Hepatic stellate cell (primary cell): Measurements from ENCODE around the gene RPUSD4.

Experiments used
- DNase-seq: peaks from one replicate; pipeline ENCODE4 v3.0.0; 2011; ENCODE audit warnings: low spot score

Gene RPUSD4

GRCh38 chr11:126212089-126212660 is 725 bp upstream of the RPUSD4 start:
- DNase-seq = peak; percentile 51

DNA sequence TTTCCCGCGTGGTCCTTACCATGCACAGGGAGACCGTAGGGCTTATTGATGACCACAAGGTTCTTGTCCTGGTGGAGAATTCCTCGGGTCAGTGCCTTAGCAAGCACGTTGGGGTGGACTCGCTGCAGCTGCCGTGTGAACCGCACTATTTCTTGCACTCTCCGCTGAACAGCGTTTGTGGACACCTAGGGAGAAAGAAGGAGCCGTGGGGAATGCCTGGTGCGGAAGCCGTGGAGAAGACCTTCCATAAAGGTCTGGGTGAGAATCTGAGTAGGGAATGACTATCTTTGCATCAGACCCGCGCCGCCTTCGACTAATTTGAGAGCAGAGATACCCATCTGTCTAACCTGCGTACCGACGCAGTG is 597 bp downstream of the RPUSD4 start:
- no peak for DNase-seq

DNA sequence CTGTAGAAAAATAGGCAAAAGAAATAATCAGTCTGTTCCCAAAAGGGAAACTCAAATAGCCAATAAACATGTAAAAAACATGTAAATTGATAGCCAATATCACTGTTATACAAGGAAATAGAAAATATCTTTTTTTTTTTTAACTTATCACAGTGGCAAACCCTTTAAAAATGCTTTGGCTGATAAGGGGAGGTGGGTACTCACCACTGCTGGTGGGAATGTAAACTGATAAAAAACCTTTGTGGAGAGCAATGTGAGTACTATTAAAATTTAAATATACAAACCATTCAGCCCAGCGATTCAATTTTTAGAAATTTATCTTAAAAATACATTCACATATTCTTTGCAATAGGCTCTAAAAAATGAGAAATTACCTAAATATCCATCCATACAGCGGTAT is 3.6 kb downstream of the RPUSD4 start:
- DNase-seq = no peak

GRCh38 chr11:126205359-126205758 is 6.1 kb downstream of the RPUSD4 start:
- no peak for DNase-seq

DNA sequence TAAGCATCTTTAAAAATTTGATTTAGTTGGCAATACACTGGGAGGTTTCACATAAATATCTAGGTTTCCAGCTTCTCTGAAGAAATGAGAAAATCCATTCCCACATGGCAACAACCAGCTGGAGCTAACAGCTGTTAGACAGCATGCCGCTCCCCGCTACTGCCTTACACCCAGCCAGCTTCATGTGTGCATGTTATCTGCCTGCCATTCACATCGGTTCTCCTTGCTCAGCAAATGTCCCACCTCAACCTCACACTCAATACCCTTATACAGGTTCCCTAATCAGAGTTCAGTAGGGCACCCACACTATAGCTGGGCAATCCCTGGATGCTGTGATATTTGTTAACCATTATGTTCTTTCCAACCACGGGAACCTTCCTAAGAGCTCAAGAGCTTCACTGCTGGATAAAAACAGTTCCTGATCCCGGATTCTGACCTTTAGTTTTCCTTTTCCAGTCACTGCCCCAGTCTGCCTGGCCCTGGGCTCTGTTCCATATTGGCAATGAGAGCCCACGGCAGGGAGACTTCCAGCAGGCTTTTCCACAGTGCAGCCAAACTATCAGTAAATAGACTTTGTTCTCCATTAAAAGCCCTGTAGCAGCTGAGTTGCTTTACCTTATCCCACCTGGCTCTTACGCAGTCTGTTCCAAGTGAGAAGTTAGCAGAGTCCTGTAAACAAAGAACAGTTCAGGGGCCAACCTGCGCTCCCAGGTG is 8.6 kb downstream of the RPUSD4 start:
- no peak for DNase-seq

GRCh38 chr11:126198648-126199047 is 12.8 kb downstream of the RPUSD4 start:
- no peak for DNase-seq

DNA sequence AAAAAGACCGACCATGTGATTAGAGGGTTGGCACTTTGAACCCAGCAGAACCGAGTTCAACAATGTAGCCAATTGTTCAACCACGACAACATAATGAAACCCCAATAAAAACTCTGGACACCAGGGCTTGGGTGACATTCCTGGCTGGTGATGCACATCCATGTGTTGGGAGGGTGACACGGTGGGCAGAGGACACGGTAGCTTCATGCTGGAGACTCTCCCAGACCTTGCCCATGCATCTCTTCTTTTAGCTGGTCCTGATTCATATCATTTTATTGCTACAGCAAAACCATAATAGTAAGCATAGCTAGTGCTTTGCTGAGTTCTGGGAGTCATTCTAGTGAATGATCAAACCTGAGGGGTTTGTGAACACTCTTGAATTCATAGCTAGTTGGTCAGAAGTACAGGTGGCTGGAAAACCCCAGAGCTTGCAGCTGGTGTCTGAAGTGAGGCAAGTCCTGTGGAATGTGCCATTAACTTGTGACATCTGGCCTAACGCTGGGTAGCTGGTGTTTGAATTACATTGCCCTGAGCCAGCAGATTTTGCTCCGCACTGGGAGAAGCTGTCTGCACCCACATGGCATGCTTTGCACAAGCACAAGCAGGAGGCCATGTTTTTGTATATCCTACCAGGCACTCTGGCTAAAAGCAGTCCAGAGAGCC is 14.0 kb downstream of the RPUSD4 start:
- DNase-seq = no peak

- no peak for DNase-seq
Measured at GRCh38 chr11:126195119-126195518, 16.3 kb downstream of the RPUSD4 start.

GRCh38 chr11:126194121-126194543 is 17.3 kb downstream of the RPUSD4 start:
- DNase-seq = peak; percentile 71

- no peak for DNase-seq
Measured at GRCh38 chr11:126193038-126193478, 18.4 kb downstream of the RPUSD4 start.

DNA sequence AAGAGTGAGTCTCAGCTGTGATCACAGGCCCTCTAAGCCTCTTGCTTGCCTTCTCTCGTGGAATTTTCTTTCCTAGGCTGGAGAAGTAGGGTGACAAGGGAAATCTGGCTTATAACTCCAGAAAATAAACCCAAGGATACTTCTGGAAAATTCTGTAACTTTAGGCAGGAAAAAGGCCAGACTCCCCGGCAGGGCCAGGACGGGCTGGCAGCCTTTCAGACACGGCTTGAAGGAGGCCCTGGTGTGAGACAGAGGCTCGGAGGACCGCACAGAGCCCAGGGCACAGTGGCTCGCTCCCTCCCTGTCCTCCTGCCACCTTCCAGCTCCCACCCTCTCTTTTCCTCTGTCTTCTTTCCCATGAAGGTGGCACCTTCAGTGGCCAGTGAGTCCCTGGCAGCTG is 19.1 kb downstream of the RPUSD4 start:
- no peak for DNase-seq

GRCh38 chr11:126191379-126192073 is 19.9 kb downstream of the RPUSD4 start:
- DNase-seq = no peak

DNA sequence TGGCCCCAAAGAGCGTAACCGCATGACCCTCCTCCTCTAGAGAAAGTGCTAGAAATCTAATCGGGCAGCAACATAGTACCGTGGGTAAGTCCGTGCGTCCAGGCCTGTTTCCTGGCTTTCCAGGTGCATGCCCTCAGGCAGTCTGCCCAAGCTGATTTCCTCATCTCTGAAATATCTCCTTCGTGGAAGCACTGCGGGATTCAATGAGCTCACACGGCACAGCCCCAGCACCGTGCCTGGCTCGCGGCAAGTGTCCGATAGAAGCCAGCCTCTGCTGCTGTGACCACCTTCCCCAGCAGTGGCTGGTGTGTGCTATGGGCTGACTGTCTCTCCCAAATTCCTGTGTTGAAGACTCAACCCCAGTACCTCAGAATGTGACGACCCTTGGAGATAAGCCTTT is 20.7 kb downstream of the RPUSD4 start:
- DNase-seq = no peak

DNA sequence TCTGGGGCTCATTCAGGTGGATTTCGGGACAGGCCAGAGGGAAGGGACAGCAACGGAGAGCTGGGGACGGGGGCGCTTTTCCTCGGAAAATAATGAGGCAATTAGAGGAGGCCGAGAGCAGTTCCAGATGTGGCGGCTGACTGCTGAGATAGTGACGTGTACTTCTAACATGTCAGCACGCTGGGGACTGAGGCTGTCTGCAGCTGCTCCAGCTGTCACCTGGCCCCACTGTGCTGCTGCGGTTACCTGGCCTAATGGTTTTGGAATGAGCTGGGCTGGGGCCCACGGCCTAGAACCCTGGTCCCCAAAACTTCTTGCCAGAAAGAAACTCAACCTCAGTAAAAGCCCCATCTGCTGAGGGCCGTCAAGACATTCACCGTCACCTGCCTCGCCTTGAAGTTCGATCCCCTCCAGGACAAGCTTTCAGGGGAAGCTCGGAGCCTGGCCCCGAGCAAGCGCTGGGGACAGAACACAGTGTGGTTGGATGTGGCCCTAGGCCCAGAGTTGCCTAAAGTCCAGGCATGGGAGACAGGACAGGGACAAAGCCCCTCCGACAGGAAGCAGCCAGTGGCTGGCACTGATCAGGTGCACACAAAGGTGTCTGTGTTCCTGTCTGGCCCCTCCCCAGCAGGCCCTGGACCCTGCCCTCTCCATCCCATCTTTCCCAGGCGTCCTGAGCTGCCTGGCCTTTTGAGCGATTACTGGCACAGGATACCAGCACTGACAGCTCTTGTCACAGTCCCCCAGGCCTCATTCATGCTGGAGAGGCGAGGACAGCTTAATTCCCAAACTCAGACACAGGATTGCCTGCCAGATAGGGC is 22.1 kb downstream of the RPUSD4 start:
- no peak for DNase-seq

DNA sequence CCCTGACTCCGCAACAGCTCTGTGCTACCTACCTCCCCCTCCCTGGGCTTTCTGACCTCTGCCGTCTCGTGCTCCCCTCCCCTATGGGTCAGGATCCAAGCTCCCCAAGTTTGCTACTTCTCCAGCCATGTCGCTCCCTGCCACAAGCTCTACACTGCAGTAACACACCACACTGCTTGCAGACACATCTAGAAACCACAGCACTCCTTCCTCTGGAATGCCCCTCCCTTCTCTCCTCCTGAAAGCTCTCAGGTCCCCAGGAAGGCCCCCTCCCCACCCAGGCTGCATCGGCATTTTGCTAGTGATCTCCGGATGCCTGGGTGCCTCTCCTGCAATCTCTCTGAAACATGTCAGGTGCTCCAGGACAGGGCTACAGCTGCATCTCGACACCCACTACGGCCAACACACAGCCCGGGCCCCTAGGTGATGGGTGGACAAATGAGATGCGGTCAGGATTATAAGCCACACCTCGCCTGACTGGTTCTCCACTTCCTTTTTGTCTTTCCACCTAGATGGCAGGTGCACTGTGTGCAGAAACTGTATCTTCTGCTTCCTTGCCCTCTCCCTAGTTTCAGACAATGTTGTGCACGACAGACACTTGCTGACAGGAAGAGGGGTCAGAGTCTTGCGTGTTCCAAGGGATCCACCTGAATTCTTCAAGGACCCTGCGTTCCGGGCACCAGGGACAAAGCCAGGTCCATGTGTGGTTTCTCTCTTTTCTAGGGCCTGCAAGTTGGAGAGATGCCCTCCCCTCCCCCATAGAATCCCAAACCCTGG is 22.9 kb downstream of the RPUSD4 start:
- DNase-seq = no peak

- DNase-seq = no peak
Measured at GRCh38 chr11:126186708-126187529, 24.5 kb downstream of the RPUSD4 start.

DNA sequence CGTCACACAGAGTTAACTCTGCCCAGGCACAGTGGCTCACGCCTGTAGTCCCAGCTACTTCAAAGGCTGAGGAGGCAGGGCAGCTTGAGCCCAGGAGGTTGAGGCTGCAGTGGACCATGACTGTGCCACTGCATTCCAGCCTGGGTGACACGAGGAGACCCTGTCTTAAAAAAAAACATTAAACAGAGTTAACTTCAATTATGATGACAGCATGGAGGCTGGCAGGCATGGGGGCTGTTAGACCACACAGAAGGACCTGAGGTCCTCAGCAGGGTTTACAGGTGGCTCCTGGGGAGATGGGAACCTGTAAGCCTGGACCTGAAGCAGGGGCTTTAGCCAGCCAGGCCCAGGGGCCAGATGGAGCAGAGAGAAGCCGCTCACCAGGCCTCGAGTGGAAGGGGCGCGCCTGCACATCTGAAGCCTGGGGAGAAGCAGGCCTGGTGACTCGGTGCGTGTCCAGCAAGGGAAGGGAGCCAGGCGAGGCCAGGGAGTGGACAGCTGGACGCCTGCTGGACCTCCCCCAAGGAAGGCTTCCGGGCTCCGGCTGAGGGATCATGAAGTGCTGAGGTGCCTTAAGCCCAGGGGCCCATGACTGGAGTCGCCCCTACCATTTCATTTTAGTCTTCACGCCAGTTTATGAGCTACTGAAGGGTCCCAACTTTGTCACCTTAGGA is 25.3 kb downstream of the RPUSD4 start:
- DNase-seq = no peak

- DNase-seq = no peak
Measured at GRCh38 chr11:126185259-126186024, 26.0 kb downstream of the RPUSD4 start.
